ENCODE measurements around the gene COQ8A.
"Not testable (repeated sequence)": the region's sequence is repeated elsewhere in the genome, so short reads cannot be mapped to it uniquely, and the experiment has no call there.

Gene COQ8A

DNA sequence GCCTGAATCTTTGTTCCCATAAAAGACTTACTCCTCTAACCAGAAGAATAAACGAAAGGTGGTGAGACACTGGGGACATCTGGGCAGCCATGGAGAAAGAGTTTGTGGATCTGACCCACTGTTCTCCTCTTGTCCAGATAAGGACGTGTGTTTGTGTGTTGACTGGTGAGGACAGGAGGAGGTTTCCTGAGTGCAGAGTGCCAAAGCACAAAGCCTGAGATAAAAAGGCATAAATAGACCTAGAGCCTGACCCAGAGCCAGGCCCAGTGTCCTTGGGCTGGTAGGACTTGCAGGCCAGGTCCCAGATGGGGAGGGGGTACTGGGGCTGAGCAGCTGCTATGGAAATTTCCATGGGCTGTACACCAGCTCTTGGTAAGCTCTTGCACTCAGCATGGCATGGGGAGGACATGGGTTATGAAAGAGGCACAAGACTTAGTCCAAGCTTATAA is 19.6 kb upstream of the COQ8A start:
- DNase-seq (ENCODE audit: insufficient read length, low spot score) (no peak), FAIRE-seq (no peak)

- no peak for FAIRE-seq
- no peak for DNase-seq (ENCODE audit: insufficient read length, low spot score)
These were observed 18.6 kb upstream of the COQ8A start for GRCh38 chr1:226921504-226921903.

DNA sequence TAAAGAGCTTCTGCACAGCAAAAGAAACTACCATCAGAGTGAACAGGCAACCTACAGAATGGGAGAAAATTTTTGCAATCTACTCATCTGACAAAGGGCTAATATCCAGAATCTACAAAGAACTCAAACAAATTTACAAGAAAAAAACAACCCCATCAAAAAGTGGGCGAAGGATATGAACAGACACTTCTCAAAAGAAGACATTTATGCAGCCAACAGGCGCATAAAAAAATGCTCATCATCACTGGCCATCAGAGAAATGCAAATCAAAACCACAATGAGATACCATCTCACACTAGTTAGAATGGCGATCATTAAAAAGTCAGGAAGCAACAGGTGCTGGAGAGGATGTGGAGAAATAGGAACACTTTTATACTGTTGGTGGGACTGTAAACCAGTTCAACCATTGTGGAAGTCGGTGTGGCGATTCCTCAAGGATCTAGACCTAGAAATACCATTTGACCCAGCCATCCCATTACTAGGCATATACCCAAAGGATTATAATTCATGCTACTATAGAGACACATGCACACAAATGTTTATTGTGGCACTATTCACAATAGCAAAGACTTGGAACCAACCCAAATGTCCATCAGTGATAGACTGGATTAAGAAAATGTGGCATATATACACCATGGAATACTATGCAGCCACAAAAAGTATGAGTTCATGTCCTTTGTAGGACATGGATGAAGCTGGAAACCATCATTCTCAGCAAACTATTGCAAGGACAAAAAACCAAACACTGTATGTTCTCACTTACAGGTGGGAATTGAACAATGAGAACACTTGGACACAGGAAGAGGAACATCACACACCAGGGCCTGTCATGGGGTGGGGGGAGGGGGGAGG is 10.6 kb upstream of the COQ8A start:
- FAIRE-seq; DNase-seq (ENCODE audit: insufficient read length, low spot score): not testable (repeated sequence)

GRCh38 chr1:226934483-226935237 is 5.4 kb upstream of the COQ8A start:
- FAIRE-seq (no peak), DNase-seq (ENCODE audit: insufficient read length, low spot score) (no peak)

- FAIRE-seq = no peak
- DNase-seq (ENCODE audit: insufficient read length, low spot score) = no peak
These were observed 2.0 kb upstream of the COQ8A start for GRCh38 chr1:226937940-226938725.

- DNase-seq (ENCODE audit: insufficient read length, low spot score) (no peak), FAIRE-seq (peak; percentile 84)
These were observed 1.1 kb upstream of the COQ8A start for GRCh38 chr1:226938903-226939437.

DNA sequence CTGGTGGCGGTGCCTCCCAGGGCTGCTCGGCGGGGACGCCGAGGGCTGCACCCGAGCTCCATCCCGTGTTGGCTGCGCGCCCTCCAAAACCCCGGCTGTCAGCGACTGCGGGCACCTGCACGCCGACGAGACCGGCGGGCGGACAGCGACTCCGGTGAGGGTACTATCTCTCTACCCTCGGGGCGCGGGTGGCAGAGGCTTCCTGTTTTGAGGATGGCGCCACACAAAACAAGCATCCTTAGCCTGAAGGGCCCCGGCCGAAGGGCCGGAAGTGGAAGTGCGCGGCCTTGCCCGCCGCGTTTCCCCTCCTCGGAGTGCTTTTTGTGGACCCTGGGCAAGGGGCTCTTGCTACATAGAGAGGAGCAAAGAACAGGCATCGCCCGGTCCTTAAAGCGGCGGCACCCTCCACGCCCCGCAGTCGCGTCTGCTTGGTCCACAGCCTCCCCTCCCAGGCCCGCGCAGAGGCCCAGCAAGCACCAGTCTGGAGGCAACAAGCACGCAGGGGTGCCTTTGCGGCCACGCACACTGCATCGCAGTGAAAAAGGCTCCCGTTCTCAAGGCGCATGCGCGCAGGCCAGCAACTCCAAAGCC is 561 bp upstream of the COQ8A start:
- DNase-seq (ENCODE audit: insufficient read length, low spot score) (peak; percentile 46), FAIRE-seq (no peak)

GRCh38 chr1:226940806-226941067 is 643 bp downstream of the COQ8A start:
- DNase-seq (ENCODE audit: insufficient read length, low spot score) (no peak), FAIRE-seq (no peak)

GRCh38 chr1:226942392-226942791 is 2.3 kb downstream of the COQ8A start:
- DNase-seq (ENCODE audit: insufficient read length, low spot score) = no peak

GRCh38 chr1:226943156-226943555 is 3.1 kb downstream of the COQ8A start:
- no peak for FAIRE-seq

More at GRCh38 chr1:226942392-226942791, 2.3 kb downstream of the COQ8A start:
- FAIRE-seq = no peak

DNA sequence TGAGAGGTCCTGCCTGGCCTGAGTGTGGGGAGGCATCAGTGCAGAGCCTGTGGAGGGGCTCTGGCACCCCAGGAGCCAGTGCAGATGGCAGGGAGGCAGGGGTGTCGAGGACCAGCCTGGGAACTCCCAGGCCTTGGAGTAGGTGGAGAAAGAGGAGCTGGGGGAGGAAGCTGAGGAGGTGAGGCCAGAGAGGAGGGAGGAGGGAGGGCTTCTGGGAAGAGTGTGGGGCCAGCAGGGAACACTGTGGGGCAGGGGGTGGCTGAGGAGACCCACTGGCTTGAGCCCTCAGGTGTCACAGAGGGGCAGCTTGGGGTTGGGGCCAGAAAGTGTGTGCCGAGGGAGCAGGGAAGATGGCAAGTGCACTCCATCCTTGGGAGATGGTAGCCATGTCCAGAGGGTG is 3.8 kb downstream of the COQ8A start:
- DNase-seq (ENCODE audit: insufficient read length, low spot score) (no peak), FAIRE-seq (no peak)

More at GRCh38 chr1:226943156-226943555, 3.1 kb downstream of the COQ8A start:
- DNase-seq (ENCODE audit: insufficient read length, low spot score) = no peak

- FAIRE-seq = no peak
- no peak for DNase-seq (ENCODE audit: insufficient read length, low spot score)
These were observed 5.2 kb downstream of the COQ8A start for GRCh38 chr1:226945106-226945857.

- no peak for FAIRE-seq
These were observed 5.8 kb downstream of the COQ8A start for GRCh38 chr1:226945858-226946245.

GRCh38 chr1:226946285-226946684 is 6.2 kb downstream of the COQ8A start:
- FAIRE-seq (no peak), DNase-seq (ENCODE audit: insufficient read length, low spot score) (no peak)

More at GRCh38 chr1:226945858-226946245, 5.8 kb downstream of the COQ8A start:
- no peak for DNase-seq (ENCODE audit: insufficient read length, low spot score)

DNA sequence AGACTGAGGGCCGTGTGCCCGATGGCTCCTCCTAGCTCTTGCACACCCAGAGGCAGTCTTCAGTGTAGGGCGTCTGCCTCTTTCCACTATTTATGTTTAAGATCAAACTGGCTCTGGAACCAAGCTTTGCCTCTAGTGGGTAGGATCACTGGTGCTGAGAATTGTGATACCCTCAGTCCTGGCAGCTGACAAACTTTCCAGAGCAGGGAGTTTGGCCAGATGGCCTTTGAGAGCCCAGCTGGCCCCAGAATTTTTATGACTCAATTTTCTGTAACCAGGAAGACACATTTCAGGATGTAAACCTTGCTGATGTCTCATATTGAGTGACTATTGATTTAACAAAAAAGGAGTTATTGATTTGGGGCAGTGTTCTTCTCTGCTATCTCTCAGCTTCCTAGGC is 6.7 kb downstream of the COQ8A start:
- DNase-seq (ENCODE audit: insufficient read length, low spot score) (no peak), FAIRE-seq (no peak)

DNA sequence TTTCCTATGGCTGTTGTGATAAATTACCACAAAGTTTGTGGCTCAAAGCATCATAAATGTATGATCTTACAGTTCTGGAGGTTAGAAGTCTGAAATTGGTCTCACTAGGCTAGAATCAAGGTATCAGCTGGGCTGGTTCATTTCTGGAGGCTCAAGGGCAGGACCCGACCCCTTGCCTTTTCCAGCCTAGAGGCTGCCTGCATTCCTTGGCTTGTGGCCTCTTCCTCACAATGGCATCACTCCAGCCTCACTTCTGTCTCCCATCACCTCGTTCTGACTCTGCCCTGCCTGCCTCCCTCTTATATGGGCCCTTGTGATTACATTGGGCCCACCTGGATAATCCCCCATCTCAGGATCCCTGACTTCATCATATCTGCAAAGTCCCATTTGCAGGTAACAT is 8.0 kb downstream of the COQ8A start:
- no peak for FAIRE-seq
- DNase-seq (ENCODE audit: insufficient read length, low spot score) = no peak

DNA sequence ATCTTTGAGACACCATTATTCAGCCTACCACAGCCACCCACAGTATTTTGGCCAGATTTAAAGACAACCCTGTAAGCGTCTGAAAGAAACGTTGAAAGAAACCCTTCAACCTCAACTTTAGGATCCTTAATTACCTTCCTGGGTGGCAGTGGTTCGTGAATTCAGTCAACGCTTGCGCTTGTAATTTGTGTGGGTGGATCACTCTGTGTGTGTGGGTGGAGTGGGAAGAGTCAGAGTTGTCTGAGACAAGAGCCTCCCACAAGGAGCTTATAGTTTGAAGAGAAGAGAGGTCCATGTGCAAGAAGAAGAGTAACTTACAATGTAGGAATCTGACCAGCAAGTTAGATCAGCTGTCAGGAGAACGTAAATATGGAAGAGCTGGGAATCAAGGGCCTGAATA is 8.4 kb downstream of the COQ8A start:
- FAIRE-seq (no peak), DNase-seq (ENCODE audit: insufficient read length, low spot score) (no peak)

GRCh38 chr1:226948996-226949395 is 8.9 kb downstream of the COQ8A start:
- no peak for DNase-seq (ENCODE audit: insufficient read length, low spot score)
- FAIRE-seq = no peak

GRCh38 chr1:226949401-226949800 is 9.3 kb downstream of the COQ8A start:
- FAIRE-seq = no peak

DNA sequence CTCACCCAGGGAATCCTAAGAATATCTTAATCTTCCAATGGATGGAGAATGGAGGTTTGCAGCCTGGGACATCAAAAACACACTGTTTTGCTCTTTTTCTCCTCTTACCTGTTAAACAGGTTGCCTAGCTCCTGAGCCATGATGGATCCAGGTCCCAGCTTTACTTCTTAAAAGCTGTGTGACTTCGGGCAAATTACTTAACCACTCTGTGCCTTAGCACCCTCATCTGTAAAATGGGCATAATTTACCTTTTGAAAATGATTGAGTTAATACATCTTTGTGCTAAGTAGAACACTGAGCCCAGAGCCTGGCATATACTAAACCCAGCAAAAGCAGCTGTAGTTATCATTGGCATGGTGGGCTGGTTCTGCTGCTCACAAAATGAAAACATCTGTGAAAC is 10.2 kb downstream of the COQ8A start:
- FAIRE-seq = no peak
- no peak for DNase-seq (ENCODE audit: insufficient read length, low spot score)

More at GRCh38 chr1:226949401-226949800, 9.3 kb downstream of the COQ8A start:
- DNase-seq (ENCODE audit: insufficient read length, low spot score) = no peak
